Ramos (cell line): ENCODE measurements around the gene LMNB1.
"Not testable (repeated sequence)": the region's sequence is repeated elsewhere in the genome, so short reads cannot be mapped to it uniquely, and the experiment has no call there.

ENCODE experiments used
- in situ Hi-C: fragments of 300-500 bp; cut with MboI; formaldehyde crosslinking; loops from one replicate; pipeline ENCODE4 v1.14.3; 2022; ENCODE audit warnings: low sequenced_read_pairs; ENCODE audit not compliant: unreplicated experiment

Gene LMNB1

DNA sequence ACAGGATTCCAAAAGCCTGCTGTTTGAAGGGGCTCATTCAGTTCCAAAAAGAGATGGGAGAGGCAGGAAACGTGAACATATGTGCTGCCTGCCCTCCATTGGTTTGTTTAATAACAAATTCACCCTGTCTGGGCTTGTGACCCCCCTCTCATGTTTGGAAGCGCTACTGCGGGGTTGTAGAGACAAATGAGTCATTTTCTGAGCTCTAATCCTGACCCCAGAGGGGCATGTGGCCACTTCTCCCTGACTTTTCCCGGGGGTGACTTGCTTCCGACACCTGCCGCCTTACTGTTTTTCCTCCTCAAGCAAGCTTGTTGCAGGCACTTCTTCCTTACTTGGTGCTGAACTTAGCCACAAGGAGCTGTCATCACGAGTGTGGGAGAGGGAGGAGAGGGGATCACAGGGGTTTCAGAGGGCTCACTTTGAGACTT is 75.9 kb downstream of the LMNB1 start:
- in situ Hi-C loops, result no loop called here

DNA sequence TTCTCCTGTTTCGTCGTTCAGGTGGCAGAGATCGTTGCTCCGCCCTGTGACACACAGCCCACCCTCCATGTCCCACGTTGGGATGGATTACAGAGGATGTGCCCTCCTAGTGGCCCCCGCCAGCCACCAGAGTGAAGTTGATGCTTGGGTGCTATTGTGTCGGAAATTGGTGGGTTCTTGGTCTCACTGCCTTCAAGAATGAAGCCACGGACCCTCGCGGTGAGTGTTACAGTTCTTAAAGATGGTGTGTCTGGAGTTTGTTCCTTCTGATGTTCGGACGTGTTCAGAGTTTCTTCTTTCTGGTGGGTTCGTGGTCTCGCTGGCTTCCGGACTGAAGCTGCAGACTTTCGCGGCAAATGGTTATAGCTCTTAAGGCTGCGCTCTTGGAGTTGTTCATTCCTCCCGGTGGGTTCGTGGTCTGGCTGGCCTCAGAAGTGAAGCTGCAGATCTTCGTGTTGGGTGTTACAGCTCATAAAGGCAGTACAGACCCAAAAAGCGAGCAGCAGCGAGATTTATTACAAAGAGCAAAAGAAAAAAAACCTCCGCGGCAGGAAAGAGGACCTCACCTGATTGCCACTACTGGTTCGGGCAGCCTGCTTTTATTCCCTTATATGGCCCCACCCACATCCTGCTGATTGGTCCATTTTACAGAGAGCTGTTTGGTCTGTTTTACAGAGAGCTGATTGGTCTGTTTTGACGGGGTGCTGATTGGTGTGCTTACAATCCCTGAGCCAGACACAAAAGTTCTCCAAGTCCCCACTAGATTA is 76.8 kb downstream of the LMNB1 start:
- in situ Hi-C loops, result not testable (repeated sequence)

DNA sequence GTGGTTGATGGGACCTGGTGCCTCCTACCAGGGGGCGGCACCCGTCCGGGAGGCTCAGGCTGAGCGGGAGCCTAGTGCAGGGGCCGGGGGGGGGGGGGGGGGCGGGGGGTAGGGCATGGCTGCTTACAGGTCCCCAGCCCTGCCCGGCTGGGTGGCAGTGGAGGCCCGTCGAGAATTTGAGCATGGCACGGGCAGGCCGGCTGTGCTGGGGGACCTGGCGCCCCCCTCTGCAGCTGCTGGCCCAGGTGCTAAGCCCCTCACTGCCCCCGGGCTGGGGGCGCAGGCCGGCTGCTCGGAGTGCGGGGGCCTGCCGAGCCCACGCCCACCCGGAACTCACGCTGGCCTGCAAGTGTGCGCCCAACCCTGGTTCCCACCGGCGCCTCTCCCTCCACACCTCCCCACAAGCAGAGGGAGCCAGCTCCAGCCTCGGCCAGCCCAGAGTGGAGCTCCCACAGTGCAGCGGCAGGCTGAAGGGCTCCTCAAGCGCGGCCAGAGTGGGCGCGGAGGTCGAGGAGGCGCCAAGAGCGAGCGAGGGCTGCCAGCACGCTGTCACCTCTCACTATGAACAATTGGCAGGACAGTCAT is 77.7 kb downstream of the LMNB1 start:
- in situ Hi-C loops, result no loop called here

DNA sequence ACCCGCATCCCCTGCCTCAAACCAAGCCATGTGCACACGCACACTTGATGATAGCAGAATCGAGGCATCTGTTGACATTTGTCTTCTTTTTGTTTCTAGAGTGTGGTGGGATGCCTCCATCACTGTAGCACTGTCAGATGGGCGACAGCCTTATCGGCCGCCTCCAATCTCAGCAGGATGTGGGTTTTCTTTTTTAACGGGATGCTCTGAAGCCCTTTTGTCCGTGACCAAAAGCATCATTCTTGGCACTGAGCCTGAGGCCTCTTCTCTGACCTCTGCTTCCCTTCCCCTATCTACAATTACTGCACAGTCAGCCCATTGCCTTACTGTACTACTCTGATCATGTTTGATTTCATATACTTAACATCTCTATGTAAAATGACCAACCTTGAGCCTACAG is 78.3 kb downstream of the LMNB1 start:
- in situ Hi-C loops, result no loop called here

DNA sequence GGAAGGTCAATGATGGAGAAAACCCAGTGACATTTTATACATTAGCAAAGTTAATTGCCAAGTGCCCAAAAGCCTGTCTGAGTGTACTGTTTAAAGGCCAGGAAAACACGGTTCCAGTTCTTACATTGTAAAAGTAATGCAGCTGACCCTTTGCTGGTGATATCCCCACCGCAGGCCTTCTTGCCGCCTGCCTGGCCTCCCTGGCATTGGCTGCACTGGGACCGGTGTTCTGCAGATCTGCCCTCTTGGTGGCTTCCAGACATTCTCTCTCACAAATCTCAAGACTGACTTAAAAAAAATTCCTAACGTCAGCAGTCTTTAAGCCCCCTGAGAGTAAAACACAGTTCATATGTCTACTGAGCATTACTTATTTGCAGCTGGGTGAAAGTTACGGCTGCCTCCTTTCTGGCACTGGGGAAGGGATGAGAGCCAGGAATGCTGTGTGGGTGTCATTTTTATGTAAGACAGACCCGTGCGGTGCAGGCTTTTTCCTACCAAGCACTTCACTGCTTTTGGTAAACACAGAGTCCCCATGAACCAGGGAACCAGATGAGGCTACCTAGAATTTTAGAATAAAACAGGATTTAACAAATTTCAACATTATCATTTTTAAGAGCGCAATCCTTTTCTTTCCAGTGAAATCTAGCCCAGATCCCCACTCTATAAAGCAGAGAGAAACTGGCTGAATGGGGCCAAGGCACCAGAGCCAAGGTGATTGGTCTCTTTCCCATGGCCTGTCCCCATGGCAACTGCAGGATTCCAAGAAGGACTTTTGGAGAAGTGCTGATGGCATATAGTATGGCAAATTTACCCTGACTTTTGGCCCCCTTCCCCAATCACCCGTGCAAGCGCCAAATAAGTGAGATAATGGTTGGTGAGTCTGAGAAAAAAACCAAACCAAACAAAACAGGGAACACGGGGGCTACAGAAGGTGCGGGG is 80.8 kb downstream of the LMNB1 start:
- in situ Hi-C loops, result no loop called here

DNA sequence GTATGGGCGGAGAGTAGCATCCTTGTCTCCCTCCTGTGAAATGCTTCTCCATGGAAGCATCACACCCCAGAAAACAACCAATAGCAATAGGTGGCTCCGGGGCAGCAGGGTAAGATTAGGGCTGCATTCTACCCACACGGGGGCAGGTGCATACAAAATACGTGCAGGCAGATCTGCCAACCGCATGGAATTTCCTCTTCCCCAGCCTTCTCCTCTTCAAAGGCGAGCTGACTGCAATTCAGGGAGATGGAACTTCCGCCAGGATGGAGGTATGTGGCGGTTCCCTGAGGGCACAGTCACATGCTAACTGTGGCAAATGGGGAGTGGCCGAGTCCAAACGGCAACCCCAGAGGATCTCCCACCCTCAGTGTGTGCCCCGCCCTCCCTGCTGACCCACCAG is 81.5 kb downstream of the LMNB1 start:
- in situ Hi-C loops, result no loop called here

DNA sequence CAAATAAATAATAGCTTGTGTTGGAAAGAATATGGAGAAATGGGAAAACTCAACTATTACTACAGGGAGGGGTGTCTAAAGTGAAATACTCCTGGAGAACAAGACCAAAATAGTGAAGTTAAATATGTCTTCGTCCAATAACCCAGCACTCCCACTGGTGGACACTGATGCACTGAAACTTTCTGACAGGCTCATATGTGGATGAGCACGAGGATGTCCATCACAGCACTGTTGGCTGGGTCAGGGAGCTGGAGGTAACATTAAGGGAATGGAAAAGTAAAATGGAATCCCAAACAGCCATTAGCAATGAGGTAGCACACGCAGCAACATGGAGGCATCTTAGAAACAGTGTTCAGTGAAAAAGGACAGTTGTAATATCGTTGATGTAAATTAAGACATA is 86.5 kb downstream of the LMNB1 start:
- in situ Hi-C loops, result no loop called here

DNA sequence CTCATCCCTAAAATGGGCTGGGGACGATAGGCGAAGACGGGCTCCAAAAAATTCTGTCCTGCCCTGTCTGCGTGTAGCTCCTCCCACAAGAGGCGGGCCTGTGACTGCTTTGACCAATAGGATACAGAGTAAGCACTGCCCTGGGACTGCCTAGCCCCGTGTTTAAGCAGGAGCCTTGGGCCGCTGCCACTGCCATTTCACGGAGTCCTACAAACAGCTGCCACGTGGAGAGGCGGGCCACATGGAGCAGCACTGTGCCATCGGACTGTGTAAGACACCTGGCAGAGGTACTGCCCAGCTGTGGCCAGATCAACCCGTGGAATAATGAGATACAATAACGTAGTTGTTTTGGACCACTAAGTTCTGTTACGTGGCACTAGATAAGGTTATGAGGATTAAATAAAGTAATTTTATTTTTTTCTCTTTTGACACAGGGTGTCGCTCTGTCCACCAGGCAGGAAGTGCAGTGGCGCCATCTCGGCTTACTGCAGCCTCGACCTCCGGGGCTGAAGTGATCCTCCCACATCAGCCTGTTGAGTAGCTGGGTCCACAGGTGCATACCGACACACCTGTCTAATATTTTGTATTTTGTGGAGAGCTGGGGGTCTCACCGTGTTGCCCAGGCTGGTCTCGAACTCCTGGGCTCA is 87.2 kb downstream of the LMNB1 start:
- in situ Hi-C loops, result no loop called here

DNA sequence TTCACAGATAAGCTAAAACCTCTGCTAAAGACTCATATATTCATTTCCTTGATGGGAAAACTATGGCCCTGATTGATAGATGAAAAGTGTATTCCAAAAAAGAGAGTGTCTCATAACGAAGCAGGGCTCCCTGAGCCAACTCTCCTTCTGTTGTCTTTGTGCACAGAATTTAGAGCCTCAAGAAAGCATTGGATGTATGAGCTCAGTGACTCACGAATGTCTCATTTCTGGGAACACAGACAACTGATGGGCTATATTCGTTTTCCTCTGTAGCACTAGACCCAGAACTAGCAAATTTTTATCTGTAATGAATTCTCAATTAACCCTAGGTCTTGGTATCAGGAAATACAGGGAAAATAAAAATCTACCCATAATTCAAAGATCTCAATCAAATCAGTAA is 88.4 kb downstream of the LMNB1 start:
- in situ Hi-C loops, result no loop called here

DNA sequence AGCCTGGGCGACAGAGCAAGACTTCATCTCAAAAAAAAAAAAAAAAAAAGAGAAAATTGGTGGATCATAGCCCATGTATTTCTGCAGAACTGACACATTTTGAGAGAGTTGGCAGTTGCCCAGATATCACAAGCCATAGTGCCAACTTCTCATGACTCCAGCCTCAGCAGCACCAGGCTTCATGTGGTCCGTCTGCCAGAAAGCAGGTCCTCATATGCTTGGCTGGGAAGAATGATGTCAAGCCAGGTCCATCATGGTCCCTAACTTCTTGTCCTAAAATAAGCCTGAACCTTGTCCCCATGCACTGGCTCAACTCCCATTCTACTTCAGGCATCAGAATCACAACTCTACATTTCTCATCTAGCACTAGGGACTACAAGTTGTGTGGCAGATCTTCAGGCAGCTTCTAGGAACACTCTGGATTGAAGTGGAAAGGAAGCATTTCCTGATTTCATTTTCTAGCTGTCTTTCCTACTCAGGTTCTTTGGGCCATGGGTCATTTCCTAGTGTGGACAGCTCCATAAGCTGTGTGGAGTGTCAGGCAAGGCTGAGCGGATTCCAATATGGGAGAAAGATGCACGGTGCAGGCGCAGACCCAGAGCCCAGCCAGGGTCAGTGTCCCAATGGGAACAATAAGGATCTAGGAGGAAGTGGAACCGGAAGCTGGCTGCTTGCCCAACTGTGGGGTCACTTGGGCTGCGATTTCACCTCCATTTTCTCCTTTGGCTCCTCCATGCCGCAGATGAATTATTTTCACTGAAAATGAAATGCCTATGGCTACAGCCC is 90.1 kb downstream of the LMNB1 start:
- in situ Hi-C loops, result no loop called here

DNA sequence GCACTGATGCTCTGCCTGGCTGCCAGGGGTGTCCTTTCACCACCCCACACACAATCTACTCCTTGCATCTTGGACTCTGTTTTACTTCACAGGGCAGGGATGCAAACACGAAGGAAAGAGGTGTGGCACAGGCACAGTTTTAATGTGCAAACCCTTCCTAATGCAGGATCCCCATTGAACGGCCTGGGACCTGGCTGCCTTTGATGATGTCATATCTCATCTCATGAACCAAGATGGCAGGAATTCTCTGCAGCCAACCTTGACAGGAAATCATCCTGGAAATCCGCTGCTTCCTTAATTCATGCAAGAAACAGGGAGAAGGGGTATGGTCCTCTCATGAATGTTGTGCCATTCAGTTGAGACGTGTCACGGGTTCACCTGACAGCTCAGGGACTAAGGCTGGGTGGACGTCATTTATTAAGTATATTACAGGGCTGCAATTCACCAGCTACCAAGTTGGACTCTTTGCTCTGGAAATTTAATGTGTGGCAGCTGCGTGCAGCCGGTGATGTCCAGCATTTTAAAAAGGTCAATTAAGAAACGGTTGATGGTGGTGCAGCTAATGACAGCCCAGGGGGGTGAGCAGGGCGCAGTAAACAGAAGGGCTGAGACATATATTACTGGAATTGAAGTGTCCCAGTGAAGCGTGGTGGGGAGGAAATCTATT is 91.5 kb downstream of the LMNB1 start:
- in situ Hi-C loops, result no loop called here

DNA sequence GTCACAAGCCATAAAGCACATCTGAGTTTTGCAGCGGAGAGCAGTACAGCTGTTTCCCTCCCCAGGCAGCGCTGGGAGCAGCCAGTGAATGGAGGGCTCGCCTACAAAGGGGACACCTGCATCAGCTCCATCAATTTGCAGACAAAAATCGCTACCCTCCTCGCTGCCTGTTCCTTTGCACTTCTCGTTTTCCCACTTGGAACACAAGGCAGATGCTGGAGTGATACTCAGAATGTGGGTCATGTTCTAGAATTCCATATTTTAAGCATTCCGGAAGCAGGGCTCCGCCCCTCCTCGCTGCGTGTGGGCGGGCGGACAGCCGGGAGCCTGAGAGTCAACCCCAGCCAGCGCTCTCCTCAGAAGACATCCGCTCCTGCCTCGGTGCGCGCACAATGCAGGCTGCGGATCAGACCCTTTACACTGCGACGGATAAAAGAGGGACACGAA is 92.1 kb downstream of the LMNB1 start:
- in situ Hi-C loops, result no loop called here

DNA sequence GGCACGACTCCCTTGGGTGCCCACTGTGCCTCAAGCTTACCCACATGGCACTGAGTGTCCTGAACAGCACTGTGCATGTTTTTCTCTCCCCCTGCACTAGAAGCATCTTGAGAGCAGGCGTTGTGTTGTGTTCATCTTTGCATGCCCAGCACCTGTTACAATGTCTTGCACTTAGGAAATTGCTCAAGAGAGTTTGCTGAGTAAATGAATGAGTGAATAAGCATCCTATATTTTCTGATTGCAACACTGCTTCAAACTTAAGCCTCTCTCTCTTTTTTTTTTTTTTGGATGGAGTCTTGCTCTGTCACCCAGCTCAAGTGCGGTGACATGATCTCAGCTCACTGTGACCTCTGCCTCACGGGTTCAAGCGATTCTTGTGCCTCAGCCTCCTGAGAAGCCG is 94.5 kb downstream of the LMNB1 start:
- in situ Hi-C loops, result no loop called here

DNA sequence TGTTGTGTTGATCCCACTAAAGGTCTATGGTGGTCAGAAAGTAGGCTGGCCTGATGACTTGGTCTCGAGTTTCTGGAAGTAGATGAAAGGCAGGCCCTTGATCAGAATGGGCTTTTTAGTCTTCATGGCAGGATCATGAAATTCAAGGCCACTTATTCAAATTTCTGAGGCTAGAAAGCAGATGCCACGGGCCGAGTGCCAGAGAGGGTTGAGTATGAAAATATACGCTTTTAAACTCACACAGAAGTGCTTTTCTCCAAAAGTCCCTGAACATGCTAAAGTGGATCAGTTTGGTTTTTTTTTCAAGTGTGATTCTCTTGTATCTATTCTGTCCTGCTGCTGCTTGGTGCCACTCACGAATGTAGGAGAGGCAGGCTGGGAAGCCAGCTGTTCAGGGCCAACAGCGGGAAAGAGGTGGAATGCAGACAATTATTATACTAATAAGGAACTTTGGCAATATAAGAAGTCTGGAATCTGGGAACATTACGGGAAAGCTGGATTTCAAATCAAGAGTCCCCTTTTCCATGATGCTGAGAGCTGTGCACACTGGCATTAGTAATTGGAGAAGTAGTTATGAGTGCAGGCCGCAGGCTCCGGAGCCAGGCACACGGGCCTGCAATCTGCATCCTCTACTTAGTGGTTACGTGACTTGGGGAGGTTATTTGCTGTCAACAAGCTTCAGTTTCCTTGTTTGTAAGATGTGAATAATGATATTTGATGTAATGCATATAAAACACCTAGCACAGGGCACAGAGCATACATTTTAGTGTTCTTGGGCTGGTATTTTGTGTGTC is 95.8 kb downstream of the LMNB1 start:
- in situ Hi-C loops, result no loop called here

DNA sequence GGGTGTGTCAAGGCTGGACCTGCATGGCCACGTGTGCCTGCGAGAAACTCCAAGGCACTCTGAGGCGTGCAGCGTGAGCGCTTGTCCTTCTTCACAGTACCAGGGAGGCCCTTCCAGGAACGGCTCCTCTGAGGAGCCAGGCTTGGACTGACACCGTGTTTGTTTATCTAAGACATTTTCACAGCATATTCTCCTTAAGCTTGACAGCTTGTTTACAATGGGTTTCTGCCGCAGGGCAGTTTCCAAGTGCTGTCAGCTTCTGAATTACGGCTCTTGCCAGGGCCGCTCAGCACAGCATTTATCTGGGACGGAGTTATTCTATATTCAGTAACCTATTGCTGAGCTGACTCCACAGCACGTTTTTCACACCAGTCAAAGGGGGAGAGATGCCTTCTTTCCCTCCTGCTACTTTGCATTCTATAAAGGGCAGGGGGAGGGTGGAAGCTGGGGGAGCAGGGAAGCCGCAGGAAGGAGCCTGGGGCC is 98.4 kb downstream of the LMNB1 start:
- in situ Hi-C loops, result no loop called here

DNA sequence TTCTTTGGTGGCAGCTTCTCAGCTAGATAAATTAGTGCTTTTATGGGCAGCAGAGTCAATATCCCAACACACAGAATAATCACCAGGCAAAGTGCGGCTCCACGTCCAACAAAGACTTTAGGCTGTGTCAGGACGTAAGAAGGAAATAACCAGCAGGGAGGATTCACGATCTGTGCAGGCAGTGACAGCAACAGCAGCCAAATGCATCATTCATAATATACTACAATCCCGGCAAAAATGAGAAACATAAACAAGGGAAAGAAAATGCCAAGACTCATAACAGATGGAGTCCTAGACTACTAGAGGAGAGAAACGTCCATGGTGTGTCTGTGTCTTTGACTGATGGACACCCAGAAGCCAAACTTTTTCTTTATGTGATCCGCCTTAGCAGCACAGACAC is 100.7 kb downstream of the LMNB1 start:
- in situ Hi-C loops, result no loop called here

DNA sequence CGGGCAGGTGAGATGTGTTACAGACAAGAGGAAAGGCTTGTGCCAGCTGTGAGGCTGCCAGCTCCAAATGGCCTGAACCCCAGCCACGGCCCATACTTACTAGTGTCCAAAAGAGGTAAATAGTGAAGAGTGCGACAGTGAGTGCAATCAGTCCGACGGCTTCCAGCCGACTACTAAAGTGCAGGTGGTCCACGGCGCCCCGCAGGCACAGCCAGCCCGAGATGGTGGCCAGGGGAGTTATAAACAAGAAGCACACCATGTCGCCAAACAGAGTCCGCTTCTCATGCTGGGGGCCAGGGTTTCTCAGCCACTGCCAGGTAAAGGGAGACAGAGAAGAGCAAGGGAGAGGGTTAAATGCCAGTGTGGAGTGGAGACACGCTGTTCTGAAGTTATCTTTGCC is 101.1 kb downstream of the LMNB1 start:
- in situ Hi-C loops, result no loop called here

DNA sequence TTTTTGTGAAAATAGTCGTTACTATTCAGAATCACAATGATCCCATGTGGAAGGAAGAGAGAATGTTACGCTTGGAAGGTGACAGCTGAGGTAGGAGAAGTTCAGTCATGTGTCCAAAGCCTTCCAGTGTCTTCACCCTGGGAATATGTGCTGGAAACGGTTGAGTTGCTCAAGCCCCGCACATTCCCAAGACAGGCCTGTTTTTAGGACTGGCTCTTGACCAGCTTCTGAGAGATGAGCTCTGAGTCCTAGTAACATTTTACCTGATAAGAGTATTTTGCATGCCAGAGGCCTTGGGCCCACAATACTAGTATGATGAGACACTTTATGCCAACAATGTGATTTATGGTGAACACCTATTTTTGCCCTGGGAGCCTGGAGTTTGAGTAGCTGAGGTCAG is 101.7 kb downstream of the LMNB1 start:
- in situ Hi-C loops, result no loop called here
